ENCODE data around the gene LAMC3.

DNA sequence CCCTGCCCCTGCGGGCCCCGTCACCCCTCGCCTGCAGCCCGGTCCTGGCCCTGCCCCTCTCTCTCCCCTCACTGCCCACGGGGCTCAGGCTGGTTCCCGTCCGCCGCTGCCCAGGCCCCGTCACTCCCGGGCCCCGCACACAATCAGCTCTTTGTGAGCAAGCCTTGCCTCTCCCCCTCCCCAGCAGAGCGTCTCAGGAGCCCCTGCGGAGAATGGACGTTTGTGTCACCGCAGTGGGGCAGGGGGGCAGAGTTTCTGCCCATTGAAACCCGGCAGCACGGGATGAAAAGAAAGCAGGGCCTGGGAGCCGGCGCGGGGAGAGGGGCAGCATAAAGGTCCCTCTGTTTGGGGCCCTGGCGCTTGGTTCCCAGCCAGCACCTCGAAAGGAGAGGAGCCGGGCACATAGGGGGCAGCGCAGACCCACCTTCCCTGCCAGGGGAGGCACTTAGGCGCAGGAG lies 102.9 kb downstream of the LAMC3 start:
- TF ChIP-seq POLR2AphosphoS5 (IDR thresholded peaks at IDR 0.05) (no peak), POLR2A (IDR thresholded peaks at IDR 0.05) (no peak)
